K562 (cell line): ENCODE results near the gene CCNB1IP1. TPM values are rescaled to one million over a fixed set of nuclear protein-coding genes. Genes with fewer than 3 reads are reported as not detected.

Experiments
- BRD9 ChIP-seq: fragments of 450-650 bp; IDR thresholded peaks from 2 replicates; pipeline ENCODE4 v1.6.1; 2018; ENCODE audit warnings: low read depth; ENCODE audit not compliant: partially characterized antibody
- EP400 ChIP-seq: fragments of 450-650 bp; IDR thresholded peaks from 2 replicates; pipeline ENCODE4 v1.6.1; 2017; ENCODE audit warnings: antibody characterized with exemption, mild to moderate bottlenecking, moderate library complexity
- FOXJ2 ChIP-seq: fragments of 200-800 bp; sonication (Bioruptor generic); IDR thresholded peaks from 2 replicates; pipeline ENCODE4 v1.6.1; 2016; ENCODE audit warnings: missing genetic modification characterization, missing compliant biosample characterization
- HDAC2 ChIP-seq: fragments of 450-650 bp; IDR thresholded peaks from 2 replicates; pipeline ENCODE4 v1.6.1; 2016; ENCODE audit warnings: mild to moderate bottlenecking
- HDAC3 ChIP-seq: fragments of 450-650 bp; IDR thresholded peaks from 2 replicates; pipeline ENCODE4 v1.6.1; 2018; ENCODE audit warnings: borderline replicate concordance, mild to moderate bottlenecking, moderate library complexity; ENCODE audit not compliant: partially characterized antibody
- PHF20 ChIP-seq: fragments of 450-650 bp; IDR thresholded peaks from 2 replicates; pipeline ENCODE4 v1.6.1; 2018; ENCODE audit not compliant: partially characterized antibody
- PPARD ChIP-seq: fragments of 250-450 bp; sonication (Bioruptor Pico); IDR thresholded peaks from 2 replicates; pipeline ENCODE4 v1.8.0; 2022; ENCODE audit warnings: inconsistent platforms, mild to moderate bottlenecking, moderate library complexity
- RHOXF2B ChIP-seq: fragments of 250-450 bp; sonication (Bioruptor Pico); conservative IDR thresholded peaks from 2 replicates; pipeline ENCODE4 v1.5.1; 2021
- SREBF2 ChIP-seq: sonication (generic); formaldehyde crosslinking; IDR thresholded peaks from 2 replicates; pipeline ENCODE4 v1.4.0; 2020; ENCODE audit warnings: mild to moderate bottlenecking, missing genetic modification reagents
- TAF1 ChIP-seq: IDR thresholded peaks from 2 replicates; pipeline ENCODE4 v1.6.1; 2011; ENCODE audit warnings: mild to moderate bottlenecking, low read length, moderate library complexity; ENCODE audit not compliant: insufficient read depth, control insufficient read depth, severe bottlenecking; ENCODE audit errors: extremely low read depth
- TFAM ChIP-seq: fragments of 250-450 bp; sonication (Bioruptor Pico); conservative IDR thresholded peaks from 2 replicates; pipeline ENCODE4 v1.5.0; 2021; ENCODE audit warnings: mild to moderate bottlenecking, moderate library complexity
- ZBTB40 ChIP-seq, 2 experiments: fragments of 450-650 bp in 1 of 2; sonication (generic) in 1 of 2; formaldehyde crosslinking in 1 of 2; IDR thresholded peaks; 2 replicates each; pipeline versions ENCODE4 v1.7.1 to v1.9.0; 2016 to 2022; ENCODE audit warnings: inconsistent platforms in 1 of 2, mild to moderate bottlenecking in 1 of 2, missing genetic modification reagents in 1 of 2
- ZBTB5 ChIP-seq: fragments of 450-650 bp; IDR thresholded peaks from 2 replicates; pipeline ENCODE4 v1.6.1; 2017; ENCODE audit warnings: antibody characterized with exemption
- ZFP36 ChIP-seq: fragments of 150-350 bp; IDR thresholded peaks from 2 replicates; pipeline ENCODE4 v1.6.1; 2018; ENCODE audit warnings: low read length, low read depth; ENCODE audit not compliant: partially characterized antibody
- polyA plus RNA-seq, 8 experiments: library from polyadenylated mRNA; depleted of rRNA in 4 of 8; stranded (reverse) in 5 of 8; unstranded in 3 of 8; fragments of >200 nt; fragmentation: Nextera tagmentation in 2 of 8; fragmentation: Illumina TruSeq in 1 of 8; extraction: Ambion mirVana in 2 of 8; extraction: Trizol in 1 of 8; gene quantifications; 2 replicates each; pipeline versions ENCODE4 v1.2.1 to v1.2.3, GENCODE V29; 2011 to 2014; ENCODE audit warnings: inconsistent platforms in 1 of 8, missing spikeins in 1 of 8
- total RNA-seq, 7 experiments: library from RNA; depleted of rRNA in 6 of 7; stranded (reverse); fragments of >200 nt in 6 of 7; fragmentation: Illumina TruSeq in 2 of 7; extraction: Trizol in 2 of 7; gene quantifications; 2 replicates each; pipeline versions ENCODE4 v1.2.1 to v1.2.3, GENCODE V29; 2011 to 2021; ENCODE audit warnings: low replicate concordance in 1 of 7
- TF ChIP-seq, protein P1 (sequence below): sonication (generic); formaldehyde crosslinking; IDR thresholded peaks from 2 replicates; pipeline ENCODE4 v1.8.1; 2023; ENCODE audit warnings: mild to moderate bottlenecking, missing genetic modification reagents

Gene CCNB1IP1
- total and polyA plus RNA-seq, 9 of the 15 experiments (the other 6 are each of a cell fraction or from before 2014, with no cell fraction given), result 51.8 to 152 (median 81.0) TPM

DNA sequence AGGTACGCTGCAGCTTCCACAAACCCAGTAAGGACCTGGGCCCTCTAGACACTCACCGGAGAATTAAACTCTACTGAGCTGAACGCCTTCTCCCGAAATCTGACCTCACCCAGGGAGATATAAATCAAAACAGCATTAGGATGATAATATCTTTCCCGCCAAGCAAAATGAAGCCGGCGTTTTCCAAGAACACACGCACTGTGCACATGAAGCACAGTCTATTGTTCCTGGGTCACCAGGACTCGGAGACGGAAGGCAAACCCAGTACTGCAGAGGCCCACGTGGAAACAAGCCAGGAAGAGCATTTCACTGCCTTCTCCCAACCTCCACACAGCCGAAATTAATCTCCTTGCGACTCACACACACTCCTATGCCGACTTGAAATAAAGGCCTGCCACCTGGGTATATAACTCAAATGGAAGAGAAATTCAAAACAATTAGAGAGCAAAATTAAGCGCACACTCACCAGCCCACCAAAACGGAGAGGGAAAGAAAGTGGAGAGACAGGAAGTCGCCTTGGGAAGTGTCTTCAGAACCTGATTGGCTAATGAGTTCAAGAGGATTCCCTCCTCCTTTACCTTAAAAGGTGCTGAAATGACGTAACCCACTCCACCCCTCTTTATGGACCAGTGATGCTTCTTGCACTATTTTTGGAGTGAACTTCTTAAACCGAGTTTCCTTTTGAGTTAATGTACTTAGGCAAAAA, at the start of gene CCNB1IP1 (continued):
- TF ChIP-seq HDAC2 (peak; percentile 84; the same call in 1 of the 2 replicates), ZBTB40 (IDR thresholded peaks at IDR 0.05) (peak; percentile 70), ZBTB40 (CRISPR knock-in tag; IDR thresholded peaks at IDR 0.05) (no peak), FOXJ2 (no peak), TAF1 (peak; percentile 69), BRD9 (peak; percentile 35), HDAC3 (no peak), TFAM (no peak), RHOXF2B (CRISPR knock-in tag) (no peak), EP400 (peak; percentile 93), SREBF2 (CRISPR knock-in tag) (no peak), PHF20 (no peak), ZFP36 (peak; percentile 55), PPARD (CRISPR knock-in tag) (no peak), ZBTB5 (no peak)
- TF ChIP-seq, protein P1, sequence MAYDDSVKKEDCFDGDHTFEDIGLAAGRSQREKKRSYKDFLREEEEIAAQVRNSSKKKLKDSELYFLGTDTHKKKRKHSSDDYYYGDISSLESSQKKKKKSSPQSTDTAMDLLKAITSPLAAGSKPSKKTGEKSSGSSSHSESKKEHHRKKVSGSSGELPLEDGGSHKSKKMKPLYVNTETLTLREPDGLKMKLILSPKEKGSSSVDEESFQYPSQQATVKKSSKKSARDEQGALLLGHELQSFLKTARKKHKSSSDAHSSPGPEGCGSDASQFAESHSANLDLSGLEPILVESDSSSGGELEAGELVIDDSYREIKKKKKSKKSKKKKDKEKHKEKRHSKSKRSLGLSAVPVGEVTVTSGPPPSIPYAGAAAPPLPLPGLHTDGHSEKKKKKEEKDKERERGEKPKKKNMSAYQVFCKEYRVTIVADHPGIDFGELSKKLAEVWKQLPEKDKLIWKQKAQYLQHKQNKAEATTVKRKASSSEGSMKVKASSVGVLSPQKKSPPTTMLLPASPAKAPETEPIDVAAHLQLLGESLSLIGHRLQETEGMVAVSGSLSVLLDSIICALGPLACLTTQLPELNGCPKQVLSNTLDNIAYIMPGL (CRISPR knock-in tag), result no peak
